Measurements from ENCODE around the gene WDR89. TPM values are rescaled to one million over a fixed set of nuclear protein-coding genes. Genes with fewer than 3 reads are reported as not detected.
"Not testable (repeated sequence)": the region's sequence is repeated elsewhere in the genome, so short reads cannot be mapped to it uniquely, and the experiment has no call there.

WDR89 gene
- total RNA-seq, 2 donors from 2014 or later: 2.6 to 7.3 TPM

- Histone ChIP-seq H3K4me1 (peaks cover 32% of the 10 kb centered on the region), H3K27ac (no peak overlapping the region), H3K36me3 (replicated peaks in 1 of 2; ENCODE audit: insufficient read depth in 1 of 2, low read depth in 2 of 2) (peaks cover 0 to 4% of the 10 kb centered on the region in 2 donors), H3K27me3 (no peaks in the 10 kb centered on the region), H3K9me3 (no peaks in the 10 kb centered on the region), H3K4me3 (no peak overlapping the region)
- TF ChIP-seq POLR2A (IDR thresholded peaks at IDR 0.05) (no peak), CTCF (IDR thresholded peaks at IDR 0.05) (no peak)
- intact Hi-C loops (cut with DNase I): loop anchor here (10.0 kb wide), 1 partner anchor 126 kb away; no protein-coding TSS in a partner anchor
- ATAC-seq: no peak
- WGBS, 2 donors: 80 to 82% methylated on average over 1 of the region's 1 CpG
- peak in 1 of 4 donors; percentile 23 for DNase-seq
These were observed 3.2 kb downstream of the WDR89 start for GRCh38 chr14:63638493-63638892.

GRCh38 chr14:63636094-63636635 lies 5.5 kb downstream of the WDR89 start:
- not testable (repeated sequence) for H3K9me3 ChIP-seq; H3K4me3 ChIP-seq; H3K27me3 ChIP-seq; H3K27ac ChIP-seq; ATAC-seq; H3K36me3 ChIP-seq (replicated peaks in 1 of 2; ENCODE audit: insufficient read depth in 1 of 2, low read depth in 2 of 2); DNase-seq
- intact Hi-C loops (cut with DNase I): loop anchor here (10.0 kb wide), 1 partner anchor 129 kb away; no protein-coding TSS in a partner anchor
- WGBS, 2 donors: 93 to 95% methylated on average over 4 of the region's 4 CpGs
- H3K4me1 ChIP-seq: peaks cover 27% of the 10 kb centered on the region

- no peak overlapping the region for H3K4me3 ChIP-seq
- H3K36me3 ChIP-seq (replicated peaks in 1 of 2; ENCODE audit: insufficient read depth in 1 of 2, low read depth in 2 of 2): peaks cover 0 to 4% of the 10 kb centered on the region in 2 donors
- H3K9me3 ChIP-seq: no peaks in the 10 kb centered on the region
- TF ChIP-seq POLR2A (IDR thresholded peaks at IDR 0.05) (no peak), CTCF (IDR thresholded peaks at IDR 0.05) (peak in 1 of 7 experiments; percentile 6)
- H3K4me1 ChIP-seq: peaks cover 11% of the 10 kb centered on the region
- ATAC-seq: no peak
- H3K27ac ChIP-seq: no peak overlapping the region
- no peaks in the 10 kb centered on the region for H3K27me3 ChIP-seq
- intact Hi-C loops (cut with DNase I): loop anchor here (10.0 kb wide), 1 partner anchor 131 kb away; no protein-coding TSS in a partner anchor
- DNase-seq: no peak
- WGBS, 2 donors: 71% methylated on average over 7 of the region's 7 CpGs
These were observed 7.9 kb downstream of the WDR89 start for GRCh38 chr14:63633801-63634200.

- TF ChIP-seq CTCF (IDR thresholded peaks at IDR 0.05) (peak in 6 of 7 experiments; percentile 43 to 59 (median 48)), POLR2A (IDR thresholded peaks at IDR 0.05) (no peak)
- Histone ChIP-seq H3K4me3 (no peak overlapping the region), H3K27me3 (no peaks in the 10 kb centered on the region), H3K4me1 (peaks cover 9% of the 10 kb centered on the region), H3K27ac (no peak overlapping the region), H3K9me3 (no peaks in the 10 kb centered on the region), H3K36me3 (replicated peaks in 1 of 2; ENCODE audit: insufficient read depth in 1 of 2, low read depth in 2 of 2) (peaks cover 0 to 4% of the 10 kb centered on the region in 2 donors)
- intact Hi-C loops (cut with DNase I): loop anchor here (10.0 kb wide), 1 partner anchor 132 kb away; no protein-coding TSS in a partner anchor
- peak; percentile 58 for ATAC-seq
- no peak for DNase-seq
These were observed 8.6 kb downstream of the WDR89 start for GRCh38 chr14:63632932-63633514.

GRCh38 chr14:63624701-63625100 lies 17.0 kb downstream of the WDR89 start:
- WGBS, 2 donors: 47 to 50% methylated on average over 4 of the region's 4 CpGs
- H3K36me3 ChIP-seq (replicated peaks in 1 of 2; ENCODE audit: insufficient read depth in 1 of 2, low read depth in 2 of 2): no peaks in the 10 kb centered on the region
- intact Hi-C loops (cut with DNase I): no loop called here
- ATAC-seq (no peak), DNase-seq (no peak)
- no peak overlapping the region for H3K4me3 ChIP-seq
- H3K4me1 ChIP-seq: no peaks in the 10 kb centered on the region
- H3K27ac ChIP-seq: no peak overlapping the region
- TF ChIP-seq CTCF (IDR thresholded peaks at IDR 0.05): no peak
- no peak for TF ChIP-seq POLR2A (IDR thresholded peaks at IDR 0.05)
- H3K27me3 ChIP-seq: no peaks in the 10 kb centered on the region
- H3K9me3 ChIP-seq: no peaks in the 10 kb centered on the region

Measured in body of pancreas (tissue), 4 donors.